Measurements from ENCODE around the gene MAML3. TPM values are rescaled to one million over a fixed set of nuclear protein-coding genes. Genes with fewer than 3 reads are reported as not detected.

The MAML3 gene
- total RNA-seq, 3 donors from 2014 or later = 0.60 to 1.0 (median 0.73) TPM

- peak; percentile 83 to 88 for ATAC-seq
- no peaks in the 10 kb centered on the region for H3K36me3 Mint-ChIP-seq (ENCODE audit: insufficient read depth)
These were observed 419.1 kb downstream of the MAML3 start for GRCh38 chr4:139734875-139735380.

GRCh38 chr4:139734201-139734874 is 419.6 kb downstream of the MAML3 start:
- Mint-ChIP-seq H3K9me3 (no peaks in the 10 kb centered on the region), H3K4me1 (ENCODE audit: low read depth) (peaks cover 9% of the 10 kb centered on the region), H3K4me3 (peak overlapping the region; percentile 66), H3K36me3 (ENCODE audit: insufficient read depth) (no peaks in the 10 kb centered on the region), H3K27me3 (ENCODE audit: low read depth) (peaks cover 35% of the 10 kb centered on the region)
- DNase-seq (no peak), ATAC-seq (no peak)

More at GRCh38 chr4:139734875-139735380, 419.1 kb downstream of the MAML3 start:
- Mint-ChIP-seq H3K9me3 (no peaks in the 10 kb centered on the region), H3K4me1 (ENCODE audit: low read depth) (peaks cover 9% of the 10 kb centered on the region), H3K27me3 (ENCODE audit: low read depth) (peaks cover 35% of the 10 kb centered on the region), H3K4me3 (peak overlapping the region; percentile 66)
- DNase-seq = peak; percentile 54

DNA sequence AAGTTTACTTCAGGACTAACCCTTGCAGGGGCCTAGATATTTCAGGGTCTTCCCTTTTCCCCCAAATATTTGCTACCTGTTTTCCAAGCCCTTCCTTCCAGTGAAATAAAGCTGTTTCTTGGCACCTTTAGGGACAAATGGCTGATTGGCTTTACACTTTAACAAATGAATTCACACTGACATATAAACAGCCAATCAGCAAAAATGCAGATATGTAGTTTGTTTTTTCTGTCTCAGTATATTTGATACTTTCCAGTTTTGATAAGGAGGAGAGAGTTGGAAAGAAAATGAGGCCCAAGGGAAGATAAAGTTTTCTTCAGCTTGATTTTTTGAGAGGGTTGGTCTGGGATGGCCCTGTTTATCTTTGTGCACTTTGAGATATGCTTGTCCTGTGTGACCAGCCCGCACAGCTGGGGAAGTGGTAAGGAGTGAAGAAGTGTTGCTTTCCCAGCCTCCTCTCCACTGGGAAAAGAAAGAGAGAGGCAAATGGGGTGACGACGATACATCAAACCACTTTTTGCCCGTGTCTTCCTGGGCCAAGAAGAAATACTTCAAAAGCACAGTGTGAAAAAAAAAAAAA is 420.9 kb downstream of the MAML3 start:
- no peak for ATAC-seq
- peaks cover 9% of the 10 kb centered on the region for H3K4me1 Mint-ChIP-seq (ENCODE audit: low read depth)
- no peak overlapping the region for H3K4me3 Mint-ChIP-seq
- no peaks in the 10 kb centered on the region for H3K36me3 Mint-ChIP-seq (ENCODE audit: insufficient read depth)
- DNase-seq = no peak
- peaks cover 32% of the 10 kb centered on the region for H3K27me3 Mint-ChIP-seq (ENCODE audit: low read depth)
- no peaks in the 10 kb centered on the region for H3K9me3 Mint-ChIP-seq

DNA sequence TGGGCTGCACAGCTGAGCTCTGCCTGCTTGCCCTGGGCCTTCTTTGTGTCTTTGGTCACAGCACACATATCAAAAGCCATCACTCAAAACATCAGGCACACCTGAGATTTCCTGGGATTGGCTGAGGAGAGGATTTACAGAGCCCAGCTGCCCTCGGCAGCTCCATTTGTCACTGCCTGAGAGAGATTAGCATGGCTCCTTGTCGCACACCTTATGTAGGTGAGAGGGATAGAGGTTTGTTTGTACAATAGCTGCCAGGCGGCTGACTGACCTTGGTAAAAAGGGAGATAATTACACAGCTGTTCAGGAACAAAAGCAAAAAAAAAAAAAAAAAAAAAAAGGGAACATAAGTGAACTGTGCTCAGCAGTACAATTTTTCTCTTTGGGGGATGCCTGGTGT is 425.1 kb downstream of the MAML3 start:
- no peaks in the 10 kb centered on the region for H3K36me3 Mint-ChIP-seq (ENCODE audit: insufficient read depth)
- H3K9me3 Mint-ChIP-seq = no peaks in the 10 kb centered on the region
- ATAC-seq (no peak), DNase-seq (no peak)
- H3K27me3 Mint-ChIP-seq (ENCODE audit: low read depth) = peaks cover 4% of the 10 kb centered on the region
- no peaks in the 10 kb centered on the region for H3K4me1 Mint-ChIP-seq (ENCODE audit: low read depth)
- no peak overlapping the region for H3K4me3 Mint-ChIP-seq

GRCh38 chr4:139728146-139728545 is 425.8 kb downstream of the MAML3 start:
- H3K36me3 Mint-ChIP-seq (ENCODE audit: insufficient read depth) = no peaks in the 10 kb centered on the region
- no peaks in the 10 kb centered on the region for H3K4me1 Mint-ChIP-seq (ENCODE audit: low read depth)
- H3K9me3 Mint-ChIP-seq = no peaks in the 10 kb centered on the region
- no peak for DNase-seq
- H3K4me3 Mint-ChIP-seq = no peak overlapping the region
- no peak for ATAC-seq
- peaks cover 2% of the 10 kb centered on the region for H3K27me3 Mint-ChIP-seq (ENCODE audit: low read depth)

GRCh38 chr4:139726615-139727014 is 427.4 kb downstream of the MAML3 start:
- Mint-ChIP-seq H3K9me3 (no peaks in the 10 kb centered on the region), H3K27me3 (ENCODE audit: low read depth) (no peaks in the 10 kb centered on the region), H3K4me3 (no peak overlapping the region), H3K4me1 (ENCODE audit: low read depth) (no peaks in the 10 kb centered on the region), H3K36me3 (ENCODE audit: insufficient read depth) (no peaks in the 10 kb centered on the region)
- no peak for ATAC-seq
- no peak for DNase-seq

DNA sequence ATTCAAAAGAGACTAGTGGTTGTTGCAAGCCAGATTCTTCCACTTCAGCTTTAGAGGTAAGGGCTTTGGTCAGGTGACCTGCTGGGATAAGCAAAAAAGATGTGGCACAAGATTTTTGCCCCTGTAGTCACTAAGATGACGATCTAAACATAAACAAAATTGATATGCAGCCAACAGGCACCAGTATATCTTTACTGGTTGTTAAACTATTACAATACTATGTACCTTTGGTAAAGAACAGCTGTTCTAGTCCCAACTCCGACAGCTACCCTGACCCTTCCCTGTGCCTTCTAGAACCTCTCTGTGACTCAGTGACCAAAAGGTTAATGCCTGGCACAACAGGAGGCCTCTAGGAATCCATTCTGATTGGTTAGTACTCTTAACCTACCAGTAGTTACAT is 428.7 kb downstream of the MAML3 start:
- ATAC-seq (no peak), DNase-seq (no peak)
- Mint-ChIP-seq H3K36me3 (ENCODE audit: insufficient read depth) (no peaks in the 10 kb centered on the region), H3K9me3 (no peaks in the 10 kb centered on the region), H3K4me1 (ENCODE audit: low read depth) (no peaks in the 10 kb centered on the region), H3K27me3 (ENCODE audit: low read depth) (no peaks in the 10 kb centered on the region), H3K4me3 (no peak overlapping the region)

- ATAC-seq (no peak), DNase-seq (no peak)
- no peaks in the 10 kb centered on the region for H3K9me3 Mint-ChIP-seq
- peaks cover 5% of the 10 kb centered on the region for H3K36me3 Mint-ChIP-seq (ENCODE audit: insufficient read depth)
- H3K4me3 Mint-ChIP-seq = no peak overlapping the region
- H3K4me1 Mint-ChIP-seq (ENCODE audit: low read depth) = no peaks in the 10 kb centered on the region
- H3K27me3 Mint-ChIP-seq (ENCODE audit: low read depth) = peaks cover 1% of the 10 kb centered on the region
These were observed 432.2 kb downstream of the MAML3 start for GRCh38 chr4:139721789-139722188.

DNA sequence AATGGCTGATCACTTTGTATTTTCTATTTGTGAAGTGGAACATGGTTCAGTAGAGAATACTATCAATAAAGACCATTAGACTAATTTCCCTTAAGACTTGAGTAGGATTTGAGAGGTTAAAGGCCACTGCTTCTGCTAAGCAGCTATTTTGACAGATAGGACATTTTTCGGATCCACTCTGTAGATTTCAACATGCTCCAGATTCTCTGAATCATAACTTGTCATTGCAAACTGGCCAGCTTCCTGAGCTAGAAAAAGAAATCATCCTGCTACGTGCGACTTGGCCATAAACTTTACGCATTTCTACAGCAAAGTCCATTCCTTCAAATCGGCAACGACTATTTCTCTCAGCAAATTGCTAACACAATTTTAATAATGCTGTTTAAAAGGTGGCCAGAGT is 433.2 kb downstream of the MAML3 start:
- peaks cover 1% of the 10 kb centered on the region for H3K27me3 Mint-ChIP-seq (ENCODE audit: low read depth)
- H3K36me3 Mint-ChIP-seq (ENCODE audit: insufficient read depth) = peaks cover 5% of the 10 kb centered on the region
- H3K4me1 Mint-ChIP-seq (ENCODE audit: low read depth) = no peaks in the 10 kb centered on the region
- no peaks in the 10 kb centered on the region for H3K9me3 Mint-ChIP-seq
- no peak overlapping the region for H3K4me3 Mint-ChIP-seq
- ATAC-seq = no peak
- no peak for DNase-seq

DNA sequence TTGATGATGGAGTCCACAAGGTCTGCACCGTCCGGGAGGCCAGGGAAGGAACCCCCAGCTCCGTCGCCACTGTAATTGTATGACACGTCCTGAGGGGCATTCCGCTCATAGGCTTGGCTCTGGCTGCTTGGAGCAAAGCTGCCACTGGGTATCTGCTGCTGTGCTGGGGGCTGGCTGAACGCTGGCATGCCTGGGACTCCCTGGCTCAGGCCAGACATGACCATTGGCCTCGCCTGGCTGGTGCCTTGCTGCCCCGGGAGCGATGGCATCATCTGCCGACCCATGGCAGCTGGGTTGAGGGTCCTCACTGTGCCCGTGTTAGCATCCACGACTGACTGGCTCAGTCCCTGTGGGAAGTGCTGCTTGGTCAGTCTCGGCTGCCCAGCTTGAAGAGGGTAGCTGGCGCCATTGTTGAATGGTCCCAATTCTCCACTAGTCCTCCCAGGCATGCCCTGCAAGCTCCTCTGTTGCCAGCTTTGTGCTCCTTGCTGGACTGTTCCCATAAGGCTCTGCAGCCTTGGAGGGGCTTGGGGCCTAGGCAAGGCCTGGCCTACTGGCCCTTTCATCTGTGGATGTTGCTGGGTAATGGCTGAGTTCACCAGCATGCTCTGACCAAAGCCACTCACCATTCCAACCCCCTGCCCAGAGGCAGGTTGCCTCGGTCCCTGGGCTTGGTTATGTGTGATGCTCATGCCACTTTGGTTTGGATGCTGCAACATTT is 434.4 kb downstream of the MAML3 start:
- H3K4me1 Mint-ChIP-seq (ENCODE audit: low read depth) = no peaks in the 10 kb centered on the region
- no peaks in the 10 kb centered on the region for H3K9me3 Mint-ChIP-seq
- peaks cover 5% of the 10 kb centered on the region for H3K36me3 Mint-ChIP-seq (ENCODE audit: insufficient read depth)
- no peak for ATAC-seq
- DNase-seq = no peak
- peaks cover 1% of the 10 kb centered on the region for H3K27me3 Mint-ChIP-seq (ENCODE audit: low read depth)
- no peak overlapping the region for H3K4me3 Mint-ChIP-seq

DNA sequence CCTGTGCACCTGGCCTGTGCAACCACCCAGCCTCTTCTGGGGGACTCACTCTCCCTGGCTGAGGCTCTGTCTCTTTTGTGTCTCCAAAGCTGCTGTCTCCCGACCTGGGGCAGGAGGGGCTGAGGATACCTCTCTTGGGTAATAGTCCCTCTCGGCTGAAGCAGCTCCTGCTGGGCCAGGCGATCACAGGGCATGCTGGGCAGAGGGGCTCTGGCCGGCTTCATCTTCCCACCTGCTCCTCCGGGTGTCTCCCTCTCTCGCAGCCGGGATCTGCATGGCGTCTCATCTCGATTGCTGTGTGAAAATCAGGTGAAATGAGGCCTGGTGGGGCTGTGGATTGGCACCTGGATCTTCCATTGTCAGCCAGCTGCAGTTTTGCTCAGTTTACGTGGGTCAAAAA is 435.2 kb downstream of the MAML3 start:
- H3K36me3 Mint-ChIP-seq (ENCODE audit: insufficient read depth) = peaks cover 5% of the 10 kb centered on the region
- H3K9me3 Mint-ChIP-seq = no peaks in the 10 kb centered on the region
- DNase-seq (no peak), ATAC-seq (no peak)
- no peak overlapping the region for H3K4me3 Mint-ChIP-seq
- no peaks in the 10 kb centered on the region for H3K4me1 Mint-ChIP-seq (ENCODE audit: low read depth)
- H3K27me3 Mint-ChIP-seq (ENCODE audit: low read depth) = peaks cover 1% of the 10 kb centered on the region

DNA sequence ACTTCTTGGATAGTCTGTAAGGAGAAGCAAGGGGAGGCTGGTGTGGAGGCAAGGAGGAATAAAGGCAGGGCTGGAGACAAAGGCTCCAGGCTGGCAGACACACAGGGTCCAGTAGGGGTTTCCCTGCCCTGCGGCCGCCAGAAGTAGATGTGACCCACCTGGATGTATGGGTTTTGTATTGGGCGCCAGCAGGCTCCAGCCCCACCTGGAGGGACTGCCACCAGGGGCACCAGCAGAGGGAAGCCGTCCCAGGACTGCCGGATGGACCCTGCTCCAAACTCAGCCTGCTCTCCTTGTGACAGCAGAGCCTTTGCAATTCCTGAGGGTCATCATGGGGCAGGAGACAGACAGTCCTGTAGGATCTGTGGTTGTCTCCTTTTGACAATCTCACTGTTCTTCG is 435.6 kb downstream of the MAML3 start:
- H3K4me1 Mint-ChIP-seq (ENCODE audit: low read depth) = no peaks in the 10 kb centered on the region
- peaks cover 5% of the 10 kb centered on the region for H3K36me3 Mint-ChIP-seq (ENCODE audit: insufficient read depth)
- H3K4me3 Mint-ChIP-seq = no peak overlapping the region
- peaks cover 1% of the 10 kb centered on the region for H3K27me3 Mint-ChIP-seq (ENCODE audit: low read depth)
- H3K9me3 Mint-ChIP-seq = no peaks in the 10 kb centered on the region
- no peak for DNase-seq
- ATAC-seq = no peak

DNA sequence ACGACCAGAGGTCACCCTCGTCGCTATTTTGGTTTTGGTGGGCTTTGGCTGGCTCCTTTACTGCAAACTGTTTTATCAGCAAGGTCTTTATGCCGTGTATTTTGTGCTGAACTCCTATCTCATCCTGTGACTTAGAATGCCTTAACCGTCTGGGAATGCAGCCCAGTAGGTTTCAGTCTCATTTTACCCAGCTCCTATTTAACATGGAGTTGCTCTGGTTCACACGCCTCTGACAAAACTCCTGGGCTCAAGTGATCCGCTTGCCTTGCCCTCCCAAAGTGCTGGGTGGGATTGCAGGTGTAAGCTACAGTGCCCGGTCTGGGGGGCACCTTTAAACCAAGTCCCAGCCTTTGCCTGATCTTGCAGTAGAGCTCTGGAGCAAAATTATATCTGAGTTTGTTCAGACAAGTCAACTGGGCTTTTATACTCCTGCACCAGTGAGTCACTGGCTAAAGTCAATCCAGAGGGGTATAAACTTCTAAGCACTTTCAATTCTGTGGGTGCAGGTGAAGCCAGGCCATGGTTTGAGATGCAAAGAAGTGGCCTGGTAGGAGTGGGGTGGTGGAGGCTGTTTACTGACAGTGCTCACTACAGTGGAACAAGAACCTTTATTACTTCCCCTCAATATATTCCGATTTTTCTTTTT is 438.1 kb downstream of the MAML3 start:
- Mint-ChIP-seq H3K4me3 (no peak overlapping the region), H3K9me3 (no peaks in the 10 kb centered on the region), H3K4me1 (ENCODE audit: low read depth) (no peaks in the 10 kb centered on the region), H3K36me3 (ENCODE audit: insufficient read depth) (peaks cover 5% of the 10 kb centered on the region), H3K27me3 (ENCODE audit: low read depth) (peaks cover 1% of the 10 kb centered on the region)
- DNase-seq (no peak), ATAC-seq (no peak)

DNA sequence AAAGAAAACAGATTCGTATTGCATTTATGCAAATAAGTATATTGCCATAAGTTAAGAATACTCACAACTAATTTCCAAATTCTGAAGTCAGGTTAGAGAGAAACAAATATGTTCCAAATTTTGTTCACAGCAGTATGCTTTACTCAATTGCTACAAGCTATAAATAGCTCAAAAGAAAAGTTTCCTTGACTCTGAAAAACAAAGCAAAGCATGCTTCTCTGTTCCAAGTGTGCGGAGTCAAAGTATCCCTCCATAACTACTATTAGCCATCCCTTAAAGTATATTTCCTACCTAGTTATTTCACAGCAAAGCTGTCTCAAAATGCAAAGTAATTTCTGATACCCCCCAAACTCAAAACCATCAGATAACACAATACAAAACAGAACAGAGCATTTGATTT is 441.1 kb downstream of the MAML3 start:
- Mint-ChIP-seq H3K36me3 (ENCODE audit: insufficient read depth) (no peaks in the 10 kb centered on the region), H3K27me3 (ENCODE audit: low read depth) (peaks cover 3% of the 10 kb centered on the region), H3K4me1 (ENCODE audit: low read depth) (no peaks in the 10 kb centered on the region), H3K4me3 (no peak overlapping the region), H3K9me3 (no peaks in the 10 kb centered on the region)
- no peak for ATAC-seq
- no peak for DNase-seq

Data from activated T-cell treated with anti-CD3 and anti-CD28 coated beads, Interleukin-2, amount 50 U/mL, for 4 hours (primary cell).